Keratinocyte (primary cell): ENCODE data around the gene GMEB2.
"Not testable (repeated sequence)": the region's sequence is repeated elsewhere in the genome, so short reads cannot be mapped to it uniquely, and the experiment has no call there.

ENCODE experiments used
- EZH2 ChIP-seq: IDR thresholded peaks from one replicate; pipeline ENCODE4 v1.6.1; 2012; ENCODE audit warnings: inconsistent platforms, mild to moderate bottlenecking, low read length, moderate library complexity
- TF ChIP-seq, protein P1 (sequence below), 3 experiments: IDR thresholded peaks in 1 of 3; conservative IDR thresholded peaks in 1 of 3; optimal IDR thresholded peaks in 1 of 3; 2 replicates in 2 of 3; 3 replicates in 1 of 3; pipeline versions ENCODE3 to v1.5.1; 2011; ENCODE audit warnings: low read length in 3 of 3, mild to moderate bottlenecking in 3 of 3, moderate library complexity in 2 of 3, control low read depth in 1 of 3, inconsistent platforms in 1 of 3; ENCODE audit not compliant: insufficient read depth in 2 of 3; ENCODE audit errors: extremely low read depth in 1 of 3

GRCh38 chr20:63630956-63631355, 4.1 kb upstream of the GMEB2 start:
- TF ChIP-seq, protein P1, sequence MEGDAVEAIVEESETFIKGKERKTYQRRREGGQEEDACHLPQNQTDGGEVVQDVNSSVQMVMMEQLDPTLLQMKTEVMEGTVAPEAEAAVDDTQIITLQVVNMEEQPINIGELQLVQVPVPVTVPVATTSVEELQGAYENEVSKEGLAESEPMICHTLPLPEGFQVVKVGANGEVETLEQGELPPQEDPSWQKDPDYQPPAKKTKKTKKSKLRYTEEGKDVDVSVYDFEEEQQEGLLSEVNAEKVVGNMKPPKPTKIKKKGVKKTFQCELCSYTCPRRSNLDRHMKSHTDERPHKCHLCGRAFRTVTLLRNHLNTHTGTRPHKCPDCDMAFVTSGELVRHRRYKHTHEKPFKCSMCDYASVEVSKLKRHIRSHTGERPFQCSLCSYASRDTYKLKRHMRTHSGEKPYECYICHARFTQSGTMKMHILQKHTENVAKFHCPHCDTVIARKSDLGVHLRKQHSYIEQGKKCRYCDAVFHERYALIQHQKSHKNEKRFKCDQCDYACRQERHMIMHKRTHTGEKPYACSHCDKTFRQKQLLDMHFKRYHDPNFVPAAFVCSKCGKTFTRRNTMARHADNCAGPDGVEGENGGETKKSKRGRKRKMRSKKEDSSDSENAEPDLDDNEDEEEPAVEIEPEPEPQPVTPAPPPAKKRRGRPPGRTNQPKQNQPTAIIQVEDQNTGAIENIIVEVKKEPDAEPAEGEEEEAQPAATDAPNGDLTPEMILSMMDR (optimal IDR thresholded peaks at IDR 0.05 in 1 of 3, IDR thresholded peaks at IDR 0.05 in 1 of 3, conservative IDR thresholded peaks at IDR 0.05 in 1 of 3; ENCODE audit: extremely low read depth in 1 of 3, insufficient read depth in 2 of 3, low read length in 3 of 3) = not testable (repeated sequence)
- not testable (repeated sequence) for TF ChIP-seq EZH2
